Activated T-helper 9 cell treated with anti-CD3 and anti-CD28 coated beads, Interleukin-2, amount 50 U/mL, for 16 hours (primary cell): ENCODE data around the gene TECR.
"Not testable (repeated sequence)": the region's sequence is repeated elsewhere in the genome, so short reads cannot be mapped to it uniquely, and the experiment has no call there.

Source experiments
- DNase-seq: peaks from one replicate; pipeline ENCODE4 v3.0.0-alpha.2; 2020; ENCODE audit warnings: low read depth

Gene TECR

DNA sequence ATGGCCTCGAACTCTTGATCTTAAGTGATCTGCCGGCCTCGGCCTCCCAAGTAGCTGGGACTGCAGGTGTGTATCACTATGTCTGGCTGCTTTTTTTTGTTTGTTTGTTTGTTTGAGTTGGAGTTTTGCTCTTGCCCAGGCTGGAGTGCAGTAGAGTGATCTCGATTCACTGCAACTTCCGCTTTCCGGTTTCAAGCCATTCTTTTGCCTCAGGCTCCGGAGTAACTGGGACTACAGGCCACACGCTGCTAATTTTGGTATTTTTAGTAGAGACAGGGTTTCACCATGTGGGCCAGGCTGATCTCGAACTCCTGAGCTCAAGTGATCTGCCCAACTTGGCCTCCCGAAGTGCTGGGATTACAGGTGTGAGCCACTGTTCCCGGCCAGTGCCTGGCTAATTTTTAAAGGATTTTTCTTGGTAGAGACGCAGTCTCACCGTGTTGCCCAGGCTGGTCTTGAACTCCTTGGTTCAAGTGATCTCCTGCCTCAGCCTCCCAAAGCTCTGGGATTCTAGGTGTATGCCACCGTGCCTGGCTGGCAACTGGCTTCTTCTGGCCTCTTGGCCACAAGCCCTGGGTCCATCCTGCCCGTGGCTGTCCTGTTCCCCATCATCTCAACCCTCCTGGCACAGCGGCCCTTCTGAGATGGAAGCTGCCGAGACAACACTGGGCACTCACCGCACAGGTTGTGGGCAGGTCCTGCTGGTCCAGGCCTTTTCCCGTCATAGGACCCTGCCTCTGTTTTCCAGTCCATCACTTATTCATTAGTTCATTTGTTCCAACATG, 11.5 kb downstream of the TECR start:
- no peak for DNase-seq

DNA sequence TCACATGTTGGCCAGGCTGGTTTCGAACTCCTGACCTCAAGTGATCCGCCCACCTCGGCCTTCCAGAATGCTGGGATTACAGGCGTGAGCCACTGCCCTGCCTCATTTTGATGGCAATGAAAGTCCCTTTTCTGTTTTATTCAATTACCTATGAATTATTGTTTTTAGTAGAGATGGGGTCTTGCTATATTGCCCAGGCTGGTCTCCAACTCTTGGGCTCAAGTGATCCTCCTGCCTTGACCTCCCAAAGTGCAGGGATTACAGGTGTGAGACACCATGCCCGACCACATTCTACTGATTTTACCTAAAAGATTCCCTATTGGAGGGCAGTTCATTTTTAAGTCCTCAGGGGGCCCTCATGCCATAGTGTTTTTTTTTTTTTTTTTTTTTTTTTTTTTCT, 12.6 kb downstream of the TECR start:
- not testable (repeated sequence) for DNase-seq

GRCh38 chr19:14542711-14543328, 13.4 kb downstream of the TECR start:
- no peak for DNase-seq

- DNase-seq = no peak
Observed at GRCh38 chr19:14544047-14544446, 14.7 kb downstream of the TECR start.

- DNase-seq = no peak
Observed at GRCh38 chr19:14544977-14545715, 15.8 kb downstream of the TECR start.

- no peak for DNase-seq
Observed at GRCh38 chr19:14545716-14546082, 16.3 kb downstream of the TECR start.

GRCh38 chr19:14550201-14550754, 20.9 kb downstream of the TECR start:
- no peak for DNase-seq

DNA sequence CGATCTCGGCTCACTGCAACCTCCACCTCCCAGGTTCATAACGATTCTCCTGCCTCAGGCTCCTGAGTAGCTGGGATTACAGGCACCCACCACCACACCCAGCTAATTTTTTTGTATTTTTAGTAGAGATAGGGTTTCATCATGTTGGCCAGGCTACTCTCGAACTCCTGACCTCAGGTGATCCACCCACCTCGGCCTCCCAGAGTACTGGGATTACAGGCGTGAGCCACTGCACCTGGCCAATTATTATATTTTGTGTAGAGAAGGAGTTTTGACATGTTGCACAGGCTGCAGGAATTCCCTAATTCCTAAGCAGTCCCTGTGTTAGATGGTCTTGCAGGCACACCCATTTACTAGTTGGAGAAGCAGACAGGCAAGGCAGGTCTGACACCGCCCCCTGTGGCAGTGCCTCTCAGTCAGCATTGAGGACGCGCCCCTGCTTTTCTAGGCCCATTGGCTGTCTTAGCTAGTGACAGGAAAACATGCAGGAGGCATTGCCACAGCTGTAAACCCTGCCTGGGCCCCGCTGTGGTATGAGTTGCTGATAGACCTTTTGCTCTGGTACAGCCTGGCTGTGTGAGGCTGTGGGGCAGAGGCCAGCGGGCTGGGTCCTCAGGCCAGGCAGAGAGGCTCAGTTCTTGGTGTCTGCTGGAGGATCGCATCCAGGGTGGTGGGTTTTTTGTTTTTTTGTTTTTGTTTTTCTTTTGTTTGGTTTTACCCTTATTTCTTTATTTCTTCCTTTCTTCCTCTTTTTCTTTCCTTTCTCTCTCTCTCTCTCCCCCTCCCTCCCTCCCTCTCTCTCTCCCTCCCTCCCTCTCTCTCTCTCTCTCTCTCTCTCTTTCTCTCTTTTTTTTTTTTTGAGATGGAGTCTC, 22.0 kb downstream of the TECR start:
- DNase-seq = peak; percentile 44

DNA sequence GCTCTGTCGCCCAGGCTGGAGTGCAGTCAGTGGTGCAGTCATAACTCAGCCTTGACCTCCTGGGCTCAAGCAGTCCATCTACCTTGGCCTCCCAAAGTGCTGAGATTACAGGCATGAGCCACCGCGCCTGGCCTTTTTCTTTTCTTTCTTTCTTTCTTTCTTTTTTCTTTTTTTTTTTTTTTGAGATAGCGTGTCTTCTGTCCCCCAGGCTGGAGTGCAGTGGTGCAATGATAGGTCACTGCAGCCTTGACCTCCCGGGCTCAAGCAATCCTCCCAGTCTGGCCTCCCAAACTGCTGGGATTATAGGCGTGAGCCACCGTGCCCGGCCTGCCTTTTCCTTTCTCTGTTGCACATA, 22.6 kb downstream of the TECR start:
- not testable (repeated sequence) for DNase-seq

- no peak for DNase-seq
Observed at GRCh38 chr19:14553042-14553938, 23.9 kb downstream of the TECR start.

DNA sequence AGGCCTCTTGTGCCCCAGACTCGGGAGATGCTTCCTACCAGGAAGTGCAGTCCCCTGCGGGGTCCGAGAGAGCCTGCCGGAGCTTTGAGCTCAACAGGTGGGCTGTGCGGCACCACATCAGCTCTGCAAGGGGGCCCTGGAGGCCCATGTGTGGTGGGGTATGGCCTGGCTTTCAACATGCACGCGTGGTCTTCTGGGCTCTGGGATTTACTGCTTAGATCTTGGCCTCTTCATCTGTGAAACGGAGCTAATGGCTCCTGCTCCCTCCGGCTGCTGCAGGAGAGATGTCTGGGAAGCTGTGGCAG, 24.5 kb downstream of the TECR start:
- DNase-seq = no peak

DNA sequence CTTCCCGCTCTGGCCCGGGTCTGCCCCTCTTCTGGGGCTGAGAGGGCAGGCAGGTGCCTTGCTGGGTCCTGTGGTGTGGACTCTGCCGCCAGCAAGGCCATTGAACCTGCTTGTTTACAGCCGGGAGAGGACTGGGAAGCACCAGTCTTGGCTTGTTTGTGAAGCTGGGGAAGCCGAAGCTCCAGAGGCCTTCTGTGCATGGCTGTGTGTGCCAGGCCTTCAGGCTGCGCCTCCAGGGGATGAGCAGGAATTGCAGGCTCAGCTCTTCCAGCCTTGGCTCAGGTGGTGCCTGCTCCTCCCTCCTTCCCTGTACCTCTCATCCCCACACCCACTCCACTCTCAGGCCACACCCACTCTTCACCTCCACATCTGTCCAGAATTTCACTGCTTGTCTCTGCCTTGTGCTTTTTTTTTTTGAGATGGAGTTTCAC, 25.0 kb downstream of the TECR start:
- DNase-seq = no peak

DNA sequence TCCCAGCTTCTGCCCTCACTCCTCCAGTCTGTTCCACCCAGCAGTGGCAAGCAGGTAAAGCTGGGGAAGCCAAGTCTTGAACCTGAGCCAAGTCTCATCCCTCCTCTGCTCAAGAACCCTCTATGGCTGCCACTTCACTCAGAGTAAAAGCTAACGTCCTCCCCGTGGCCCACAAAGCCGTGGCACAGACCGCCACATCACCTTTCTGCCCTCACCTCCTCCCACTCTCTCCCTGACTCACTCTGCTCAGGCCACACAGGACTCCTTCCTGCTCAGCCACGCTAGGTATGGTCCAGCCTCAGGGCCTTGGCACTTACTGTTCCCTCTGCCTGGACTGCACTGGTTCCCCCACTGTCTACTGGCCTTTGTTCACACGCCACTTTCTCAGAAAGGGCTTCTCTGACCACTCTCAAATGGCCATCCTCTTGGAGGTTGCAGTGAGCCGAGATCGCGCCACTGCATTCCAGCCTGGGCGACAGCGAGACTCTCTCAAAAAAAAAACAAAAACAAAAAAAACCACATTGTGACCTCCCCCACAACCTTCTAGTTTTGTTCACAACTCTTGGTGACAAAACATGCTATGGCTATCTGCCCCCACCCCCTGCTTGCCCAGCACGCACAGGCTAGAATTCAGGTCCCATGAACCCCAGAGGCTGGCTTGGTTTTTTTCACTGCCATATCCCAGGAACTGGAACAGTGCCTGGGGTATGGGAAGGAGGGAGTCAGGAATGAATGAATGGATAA, 26.7 kb downstream of the TECR start:
- DNase-seq = no peak

DNA sequence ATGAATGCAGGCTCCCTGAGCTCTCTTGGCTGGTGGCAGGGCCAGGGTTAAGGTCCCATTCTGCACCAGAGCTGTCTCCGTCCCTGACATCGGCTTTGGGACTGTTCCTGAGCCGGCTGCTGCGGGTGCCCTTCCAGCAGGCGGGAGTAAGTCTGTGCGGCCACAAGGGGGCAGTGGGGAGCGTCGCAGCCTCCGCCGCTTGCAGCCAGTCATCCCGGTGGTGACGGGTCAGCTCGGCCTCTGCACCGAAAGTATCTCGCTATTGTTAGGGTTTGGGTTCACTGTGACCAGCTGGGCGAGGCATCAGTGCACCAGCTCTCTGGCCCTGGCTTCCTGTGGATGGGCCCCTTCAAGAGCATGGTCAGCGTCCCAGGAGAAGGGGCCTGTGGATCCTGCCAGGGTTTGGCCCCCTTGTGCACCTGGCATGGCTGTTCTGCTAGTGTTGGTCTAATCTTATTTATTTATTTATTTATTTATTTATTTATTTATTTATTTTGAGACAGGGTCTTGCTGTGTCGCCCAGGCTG, 27.3 kb downstream of the TECR start:
- DNase-seq = peak; percentile 65

DNA sequence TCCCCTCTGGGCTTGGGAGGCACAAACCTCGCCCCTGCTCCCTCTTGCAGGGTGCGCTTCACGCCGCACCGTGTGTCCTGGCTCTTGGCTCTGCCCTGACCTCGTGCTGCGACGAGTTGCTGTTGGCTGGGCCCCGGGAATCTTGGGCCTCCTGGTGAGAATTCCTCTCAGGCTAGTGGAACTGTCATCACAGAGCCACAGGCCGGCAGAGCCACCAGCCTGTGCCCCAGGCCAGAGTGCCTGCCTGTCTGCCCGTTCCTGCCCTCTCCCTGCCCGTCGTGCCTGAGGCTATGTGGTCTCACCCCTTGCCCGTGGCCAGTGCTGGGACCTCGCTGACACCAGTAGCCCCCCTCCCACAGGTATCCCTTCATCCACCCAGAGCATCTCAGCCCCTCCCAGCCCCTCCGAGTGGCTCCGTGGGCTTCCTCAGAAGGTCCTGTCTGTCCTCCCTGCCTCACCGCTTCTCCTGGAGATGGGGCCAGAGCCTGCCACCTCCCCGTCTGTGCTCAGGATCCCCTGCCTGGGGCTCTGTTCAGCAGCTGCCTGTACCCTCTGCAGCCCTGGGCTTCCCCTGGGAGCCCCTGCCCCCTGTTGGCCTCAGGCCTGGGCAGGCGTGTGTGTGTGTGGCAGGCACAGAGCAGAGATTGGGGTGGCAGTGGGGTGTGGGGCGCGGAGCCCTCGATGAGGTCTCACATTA, 29.1 kb downstream of the TECR start:
- no peak for DNase-seq

DNA sequence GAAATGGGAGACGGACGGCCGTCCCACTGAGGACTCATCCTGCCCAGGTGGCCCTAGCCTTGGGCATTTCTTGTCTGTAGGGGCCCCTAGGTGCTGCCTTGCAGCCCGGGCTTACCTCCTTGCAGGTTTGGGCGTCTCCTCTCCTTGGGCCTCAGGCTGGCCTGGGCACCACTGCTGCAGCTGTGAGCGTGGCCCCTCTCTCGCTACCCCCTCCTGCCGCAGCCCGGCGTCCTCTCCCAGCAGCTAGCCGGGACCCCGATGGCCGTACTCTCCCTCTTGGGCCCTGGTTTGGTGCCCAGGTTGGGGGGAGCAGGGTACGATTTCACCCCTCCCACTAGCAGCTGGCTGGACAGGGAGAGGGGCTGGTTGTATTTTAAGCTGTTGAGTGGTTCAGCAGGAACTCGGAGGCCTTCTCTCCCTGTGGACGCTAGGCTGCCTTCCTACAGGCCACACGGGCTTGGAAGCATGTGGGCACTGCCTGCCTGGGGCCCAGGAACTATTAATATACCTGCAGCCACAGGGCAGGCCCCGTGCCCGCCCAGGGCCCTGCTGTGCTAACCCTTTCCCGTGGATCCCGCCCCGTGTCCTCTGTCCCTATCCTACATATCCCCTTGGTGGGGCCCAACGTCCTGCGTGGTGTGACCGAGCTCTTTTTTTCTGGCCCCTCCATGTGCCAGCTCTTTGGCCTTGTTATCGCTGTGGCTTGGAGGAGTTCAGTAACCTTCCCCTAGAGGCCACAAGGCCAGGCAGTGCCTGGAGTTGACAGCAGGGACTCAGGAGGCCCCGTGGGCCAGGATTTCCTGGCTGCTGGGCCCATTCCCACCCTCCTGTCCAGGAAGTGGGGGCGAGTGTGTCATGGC, 30.8 kb downstream of the TECR start:
- DNase-seq = no peak

- no peak for DNase-seq
Observed at GRCh38 chr19:14560776-14561108, 31.3 kb downstream of the TECR start.

GRCh38 chr19:14561249-14561648, 31.9 kb downstream of the TECR start:
- no peak for DNase-seq
